Uterus (tissue), 2 donors: ENCODE data around the gene MAP3K20.
A peak's percentile ranks its signal among the peaks of the same experiment; 100 is the strongest.

Experiments used
- POLR2A ChIP-seq, 2 donors: fragments of 450-650 bp; IDR thresholded peaks; one replicate each; pipeline ENCODE4 v1.6.1; 2016; ENCODE audit warnings: antibody characterized with exemption in 2 of 2, mild to moderate bottlenecking in 1 of 2, moderate library complexity in 1 of 2
- TF ChIP-seq, protein P1 (sequence below), 4 experiments: fragments of 200-600 bp in 2 of 4; fragments of 450-650 bp in 2 of 4; sonication (generic) in 2 of 4; IDR thresholded peaks; one replicate each; pipeline ENCODE4 v1.5.1; 2016 to 2019; ENCODE audit warnings: antibody characterized with exemption in 4 of 4, mild to moderate bottlenecking in 2 of 4, moderate library complexity in 1 of 4

DNA sequence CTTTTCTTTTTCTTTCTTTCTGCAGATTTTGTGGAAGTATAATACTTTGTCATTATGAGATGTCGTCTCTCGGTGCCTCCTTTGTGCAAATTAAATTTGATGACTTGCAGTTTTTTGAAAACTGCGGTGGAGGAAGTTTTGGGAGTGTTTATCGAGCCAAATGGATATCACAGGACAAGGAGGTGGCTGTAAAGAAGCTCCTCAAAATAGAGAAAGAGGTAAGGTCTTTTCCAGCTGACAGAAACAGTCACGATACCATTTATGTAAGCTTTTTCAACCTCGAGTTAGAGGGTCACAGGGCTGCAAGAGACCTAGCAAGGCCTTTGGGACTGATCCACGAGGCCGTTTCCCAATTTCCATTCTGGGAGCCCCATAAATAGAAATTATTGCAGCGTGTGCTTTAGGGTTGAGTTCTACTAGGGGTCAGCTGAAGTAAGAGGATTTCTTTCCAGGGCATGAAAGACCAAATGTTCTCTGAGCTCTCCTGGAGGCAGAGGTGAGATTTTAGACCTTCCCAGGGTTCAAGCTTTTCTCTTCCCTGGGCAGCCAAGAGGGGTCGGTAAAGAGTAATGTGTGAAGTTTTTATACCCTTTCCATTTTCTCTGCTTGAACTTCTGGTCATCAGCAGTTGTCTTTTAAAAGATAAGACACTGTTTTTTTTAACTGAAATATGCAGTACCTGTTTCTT is 15.5 kb downstream of the MAP3K20 start:
- TF ChIP-seq POLR2A (IDR thresholded peaks at IDR 0.05), result no peak
- TF ChIP-seq, protein P1, sequence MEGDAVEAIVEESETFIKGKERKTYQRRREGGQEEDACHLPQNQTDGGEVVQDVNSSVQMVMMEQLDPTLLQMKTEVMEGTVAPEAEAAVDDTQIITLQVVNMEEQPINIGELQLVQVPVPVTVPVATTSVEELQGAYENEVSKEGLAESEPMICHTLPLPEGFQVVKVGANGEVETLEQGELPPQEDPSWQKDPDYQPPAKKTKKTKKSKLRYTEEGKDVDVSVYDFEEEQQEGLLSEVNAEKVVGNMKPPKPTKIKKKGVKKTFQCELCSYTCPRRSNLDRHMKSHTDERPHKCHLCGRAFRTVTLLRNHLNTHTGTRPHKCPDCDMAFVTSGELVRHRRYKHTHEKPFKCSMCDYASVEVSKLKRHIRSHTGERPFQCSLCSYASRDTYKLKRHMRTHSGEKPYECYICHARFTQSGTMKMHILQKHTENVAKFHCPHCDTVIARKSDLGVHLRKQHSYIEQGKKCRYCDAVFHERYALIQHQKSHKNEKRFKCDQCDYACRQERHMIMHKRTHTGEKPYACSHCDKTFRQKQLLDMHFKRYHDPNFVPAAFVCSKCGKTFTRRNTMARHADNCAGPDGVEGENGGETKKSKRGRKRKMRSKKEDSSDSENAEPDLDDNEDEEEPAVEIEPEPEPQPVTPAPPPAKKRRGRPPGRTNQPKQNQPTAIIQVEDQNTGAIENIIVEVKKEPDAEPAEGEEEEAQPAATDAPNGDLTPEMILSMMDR (IDR thresholded peaks at IDR 0.05), result peak in 2 of 4 experiments; percentile 18 to 47
